Osteoblast (primary cell): ENCODE results near the gene CNTNAP5. TPM values are rescaled to one million over a fixed set of nuclear protein-coding genes. Genes with fewer than 3 reads are reported as not detected.

Experiments used
- DNase-seq: peaks from one replicate; pipeline ENCODE4 v3.0.0; 2011; ENCODE audit warnings: low spot score, mixed read lengths; ENCODE audit not compliant: insufficient read length; ENCODE audit errors: missing footprints
- H2AFZ ChIP-seq: 2 replicates; pipeline ENCODE4 v1.6.0; 2011; ENCODE audit warnings: mild to moderate bottlenecking, low read length
- H3K27ac ChIP-seq: 2 replicates; pipeline ENCODE4 v1.5.1; 2011; ENCODE audit warnings: mild to moderate bottlenecking, low read depth, low read length, moderate library complexity
- H3K27me3 ChIP-seq: 2 replicates; pipeline ENCODE4 v1.6.0; 2012; ENCODE audit warnings: mild to moderate bottlenecking, control low read depth, inconsistent platforms, low read length, moderate library complexity; ENCODE audit not compliant: insufficient read depth
- H3K36me3 ChIP-seq: 2 replicates; pipeline ENCODE4 v1.5.1; 2011; ENCODE audit warnings: mild to moderate bottlenecking, low read length, control low read depth, moderate library complexity; ENCODE audit not compliant: insufficient read depth
- H3K4me1 ChIP-seq: 2 replicates; pipeline ENCODE4 v1.5.1; 2011; ENCODE audit warnings: mild to moderate bottlenecking, low read length, control low read depth, moderate library complexity; ENCODE audit not compliant: insufficient read depth
- H3K4me2 ChIP-seq: 2 replicates; pipeline ENCODE4 v1.6.0; 2011; ENCODE audit warnings: mild to moderate bottlenecking, low read length; ENCODE audit not compliant: insufficient read depth
- H3K4me3 ChIP-seq: fragments of 200-600 bp; sonication (generic); 3 replicates; pipeline ENCODE4 v1.5.1; 2012; ENCODE audit warnings: mild to moderate bottlenecking, low read length, inconsistent platforms; ENCODE audit not compliant: insufficient read depth
- H3K79me2 ChIP-seq: 2 replicates; pipeline ENCODE4 v1.6.0; 2012; ENCODE audit warnings: mild to moderate bottlenecking, low read length, control low read depth, inconsistent platforms; ENCODE audit not compliant: insufficient read depth
- H3K9me3 ChIP-seq: 2 replicates; pipeline ENCODE4 v1.5.1; 2011; ENCODE audit warnings: low read depth, low read length, control low read depth
- H4K20me1 ChIP-seq: 2 replicates; pipeline ENCODE4 v1.6.0; 2012; ENCODE audit warnings: mild to moderate bottlenecking, low read length, control low read depth; ENCODE audit not compliant: insufficient read depth
- CTCF ChIP-seq: IDR thresholded peaks from 2 replicates; pipeline ENCODE4 v1.5.1; 2011; ENCODE audit warnings: mild to moderate bottlenecking, low read depth, low read length, moderate library complexity; ENCODE audit errors: extremely low read depth
- total RNA-seq: library from RNA; depleted of rRNA; stranded (reverse); fragments of >200 nt; gene quantifications from 2 replicates; pipeline ENCODE4 v1.2.3, GENCODE V29; 2012

Gene CNTNAP5
- total RNA-seq, 1 donor = not detected

- Histone ChIP-seq H3K4me1 (no peaks in the 10 kb centered on the region), H3K4me3 (no peak overlapping the region), H3K79me2 (no peaks in the 10 kb centered on the region), H3K9me3 (peaks cover 5% of the 10 kb centered on the region), H2AFZ (no peak overlapping the region), H3K36me3 (no peaks in the 10 kb centered on the region), H4K20me1 (no peaks in the 10 kb centered on the region), H3K27me3 (no peaks in the 10 kb centered on the region), H3K27ac (no peak overlapping the region), H3K4me2 (no peak overlapping the region)
- no peak for TF ChIP-seq CTCF
- no peak for DNase-seq
Observed at GRCh38 chr2:124652099-124652498, 627.0 kb downstream of the CNTNAP5 start.

- Histone ChIP-seq H3K79me2 (no peaks in the 10 kb centered on the region), H2AFZ (no peak overlapping the region), H3K27me3 (no peaks in the 10 kb centered on the region), H3K36me3 (no peaks in the 10 kb centered on the region), H4K20me1 (no peaks in the 10 kb centered on the region), H3K4me1 (no peaks in the 10 kb centered on the region), H3K4me3 (no peak overlapping the region), H3K9me3 (no peaks in the 10 kb centered on the region), H3K4me2 (no peak overlapping the region), H3K27ac (no peak overlapping the region)
- DNase-seq = no peak
- no peak for TF ChIP-seq CTCF
Observed at GRCh38 chr2:124658373-124658772, 633.3 kb downstream of the CNTNAP5 start.

- Histone ChIP-seq H3K27me3 (no peaks in the 10 kb centered on the region), H3K4me3 (no peak overlapping the region), H3K79me2 (no peaks in the 10 kb centered on the region), H3K27ac (no peak overlapping the region), H3K4me2 (no peak overlapping the region), H2AFZ (no peak overlapping the region), H3K9me3 (no peaks in the 10 kb centered on the region), H4K20me1 (no peaks in the 10 kb centered on the region), H3K4me1 (no peaks in the 10 kb centered on the region), H3K36me3 (no peaks in the 10 kb centered on the region)
- TF ChIP-seq CTCF = no peak
- DNase-seq = no peak
Observed at GRCh38 chr2:124661558-124661957, 636.5 kb downstream of the CNTNAP5 start.

- DNase-seq = no peak
- no peaks in the 10 kb centered on the region for H3K27me3 ChIP-seq
Observed at GRCh38 chr2:124662946-124663644, 638.0 kb downstream of the CNTNAP5 start.

More at GRCh38 chr2:124662946-124663644, 638.0 kb downstream of the CNTNAP5 start:
- no peaks in the 10 kb centered on the region for H4K20me1 ChIP-seq
- no peak overlapping the region for H3K4me2 ChIP-seq
- H3K9me3 ChIP-seq = no peaks in the 10 kb centered on the region
- no peaks in the 10 kb centered on the region for H3K79me2 ChIP-seq
- no peak for TF ChIP-seq CTCF
- no peak overlapping the region for H2AFZ ChIP-seq
- no peak overlapping the region for H3K27ac ChIP-seq
- no peak overlapping the region for H3K4me3 ChIP-seq
- no peaks in the 10 kb centered on the region for H3K4me1 ChIP-seq
- no peaks in the 10 kb centered on the region for H3K36me3 ChIP-seq
